IMR-90 (cell line): ENCODE results near the gene OVCA2. TPM values are rescaled to one million over a fixed set of nuclear protein-coding genes. Genes with fewer than 3 reads are reported as not detected.

Experiments used
- ATAC-seq: fragments of 200-7000 bp; cut with Tn5 transposase; 2 replicates; pipeline ENCODE4 v1.9.1; 2020; ENCODE audit warnings: low read depth, mild to moderate bottlenecking, moderate library complexity
- BruUV-seq: library from RNA; stranded (reverse); fragments of 400-500 nt; replicated peaks from 2 replicates; lab custom pipeline; 2021; lab: Mats Ljungman, UMichigan
- CTCF ChIA-PET: fragments of 300-600 bp; formaldehyde crosslinking; extraction: SDS; loops from one replicate; lab custom pipeline; 2021; ENCODE audit warnings: antibody characterized with exemption; lab: Yijun Ruan, JAX
- POLR2A ChIA-PET: fragments of 300-600 bp; sonication (Branson Sonifier 250); formaldehyde crosslinking; loops from one replicate; lab custom pipeline; 2022; ENCODE audit warnings: antibody characterized with exemption; ENCODE audit not compliant: unreplicated experiment; lab: Charles Lee
- DNase-seq: peaks from one replicate; pipeline ENCODE4 v3.0.0; 2013
- H2AFZ ChIP-seq: replicated peaks from 2 replicates; pipeline ENCODE3; 2013; ENCODE audit warnings: low read length, mild to moderate bottlenecking; ENCODE audit not compliant: poor library complexity
- H2AK5ac ChIP-seq: 2 replicates; pipeline ENCODE4 v1.6.1; 2013; ENCODE audit warnings: low read depth, low read length, inconsistent platforms
- H2AK9ac ChIP-seq: replicated peaks from 2 replicates; pipeline ENCODE3; 2013; ENCODE audit warnings: mild to moderate bottlenecking, low read depth, low read length, moderate library complexity; ENCODE audit not compliant: poor library complexity
- H2BK120ac ChIP-seq: 2 replicates; pipeline ENCODE4 v1.6.1; 2013; ENCODE audit warnings: low read depth, low read length, inconsistent platforms
- H2BK15ac ChIP-seq: 3 replicates; pipeline ENCODE4 v1.6.1; 2013; ENCODE audit warnings: low read depth, low read length, inconsistent platforms
- H2BK20ac ChIP-seq: 2 replicates; pipeline ENCODE4 v1.6.1; 2013; ENCODE audit warnings: low read depth, mild to moderate bottlenecking, inconsistent platforms, low read length, moderate library complexity
- H2BK5ac ChIP-seq: 2 replicates; pipeline ENCODE4 v1.6.1; 2013; ENCODE audit warnings: mild to moderate bottlenecking, low read depth, low read length, inconsistent platforms; ENCODE audit not compliant: poor library complexity, severe bottlenecking
- H3K14ac ChIP-seq: replicated peaks from 2 replicates; pipeline ENCODE4 v1.6.1; 2013; ENCODE audit warnings: low read depth, low read length, inconsistent platforms
- H3K18ac ChIP-seq: 2 replicates; pipeline ENCODE4 v1.6.1; 2013; ENCODE audit warnings: low read depth, low read length, control low read depth
- H3K23ac ChIP-seq: 2 replicates; pipeline ENCODE4 v1.6.1; 2013; ENCODE audit warnings: low read depth, low read length, inconsistent platforms
- H3K27ac ChIP-seq: 2 replicates; pipeline ENCODE4 v1.5.1; 2013; ENCODE audit warnings: mild to moderate bottlenecking, control low read depth, low read length; ENCODE audit not compliant: insufficient read depth
- H3K27me3 ChIP-seq: 2 replicates; pipeline ENCODE4 v1.6.1; 2013; ENCODE audit warnings: low read length; ENCODE audit not compliant: control insufficient read depth, insufficient read depth
- H3K36me3 ChIP-seq: 2 replicates; pipeline ENCODE4 v1.6.1; 2013; ENCODE audit warnings: low read length, mixed read lengths; ENCODE audit not compliant: control insufficient read depth, insufficient read depth
- H3K4ac ChIP-seq: 2 replicates; pipeline ENCODE4 v1.6.1; 2013; ENCODE audit warnings: low read depth, low read length, inconsistent platforms
- H3K4me1 ChIP-seq: 2 replicates; pipeline ENCODE4 v1.6.1; 2013; ENCODE audit warnings: low read length, mixed read lengths; ENCODE audit not compliant: control insufficient read depth, insufficient read depth
- H3K4me2 ChIP-seq: 2 replicates; pipeline ENCODE4 v1.6.1; 2013; ENCODE audit warnings: low read depth, mild to moderate bottlenecking, control low read depth, low read length, moderate library complexity
- H3K4me3 ChIP-seq: 2 replicates; pipeline ENCODE4 v1.5.1; 2013; ENCODE audit warnings: low read depth, mild to moderate bottlenecking, control low read depth, low read length, moderate library complexity; ENCODE audit not compliant: insufficient read depth
- H3K56ac ChIP-seq: 2 replicates; pipeline ENCODE4 v1.6.1; 2013; ENCODE audit warnings: low read length, inconsistent platforms; ENCODE audit not compliant: insufficient read depth; ENCODE audit errors: extremely low read depth
- H3K79me1 ChIP-seq, 2 experiments: 2 replicates each; pipeline ENCODE4 v1.6.1; 2013; ENCODE audit warnings: low read length in 2 of 2, inconsistent platforms in 1 of 2, low read depth in 1 of 2
- H3K9ac ChIP-seq: 2 replicates; pipeline ENCODE4 v1.6.1; 2013; ENCODE audit warnings: low read depth, low read length, control low read depth
- H3K9me1 ChIP-seq: 2 replicates; pipeline ENCODE4 v1.6.1; 2013; ENCODE audit warnings: low read length, inconsistent platforms; ENCODE audit not compliant: insufficient read depth
- H3K9me3 ChIP-seq: 2 replicates; pipeline ENCODE4 v1.6.1; 2013; ENCODE audit warnings: low read length; ENCODE audit not compliant: control insufficient read depth, insufficient read depth
- H4K20me1 ChIP-seq: 2 replicates; pipeline ENCODE4 v1.6.1; 2013; ENCODE audit warnings: low read length, inconsistent platforms; ENCODE audit not compliant: insufficient read depth
- H4K5ac ChIP-seq: 2 replicates; pipeline ENCODE4 v1.6.1; 2013; ENCODE audit warnings: mild to moderate bottlenecking, low read depth, low read length, control low read depth
- H4K8ac ChIP-seq, 2 experiments: 2 replicates each; pipeline ENCODE4 v1.6.1; 2013; ENCODE audit warnings: low read depth in 2 of 2, low read length in 2 of 2, control low read depth in 1 of 2, inconsistent platforms in 1 of 2
- H4K91ac ChIP-seq: 2 replicates; pipeline ENCODE4 v1.6.1; 2013; ENCODE audit warnings: low read depth, low read length, inconsistent platforms; ENCODE audit not compliant: insufficient read depth
- BHLHE40 ChIP-seq: fragments of 150-350 bp; IDR thresholded peaks from 2 replicates; pipeline ENCODE4 v1.6.1; 2016; ENCODE audit warnings: mild to moderate bottlenecking, low read depth, low read length
- CEBPB ChIP-seq: IDR thresholded peaks from 2 replicates; pipeline ENCODE4 v1.6.1; 2012; ENCODE audit warnings: low read depth, low read length, improper control_type of control experiment
- CHD1 ChIP-seq: IDR thresholded peaks from 2 replicates; pipeline ENCODE4 v1.6.1; 2012; ENCODE audit warnings: low read depth, low read length, improper control_type of control experiment
- FOS ChIP-seq: fragments of 150-350 bp; IDR thresholded peaks from 2 replicates; pipeline ENCODE4 v1.6.1; 2016; ENCODE audit warnings: low read depth, low read length
- MAZ ChIP-seq: IDR thresholded peaks from 2 replicates; pipeline ENCODE4 v1.6.1; 2012; ENCODE audit warnings: low read depth, mild to moderate bottlenecking, low read length, improper control_type of control experiment, moderate library complexity, borderline replicate concordance
- MXI1 ChIP-seq: IDR thresholded peaks from 2 replicates; pipeline ENCODE4 v1.6.1; 2012; ENCODE audit warnings: low read depth, mild to moderate bottlenecking, low read length, moderate library complexity, borderline replicate concordance
- NFE2L2 ChIP-seq: fragments of 150-350 bp; IDR thresholded peaks from 2 replicates; pipeline ENCODE4 v1.6.1; 2016; ENCODE audit warnings: low read depth, mild to moderate bottlenecking, low read length
- POLR2A ChIP-seq: IDR thresholded peaks from 2 replicates; pipeline ENCODE4 v1.6.1; 2012; ENCODE audit warnings: mild to moderate bottlenecking, low read depth, low read length
- RAD21 ChIP-seq: IDR thresholded peaks from 2 replicates; pipeline ENCODE4 v1.6.1; 2012; ENCODE audit warnings: low read length, improper control_type of control experiment
- RFX5 ChIP-seq: IDR thresholded peaks from 2 replicates; pipeline ENCODE4 v1.8.0; 2012; ENCODE audit warnings: low read depth, mild to moderate bottlenecking, low read length, moderate library complexity
- WGBS, 2 experiments: methylation state at CpG; one replicate each; pipeline versions ENCODE4 v1.1.5 to v1.1.7; 2013; ENCODE audit warnings: missing lambda C conversion rate in 2 of 2; ENCODE audit not compliant: insufficient read length in 1 of 2; ENCODE audit errors: extremely low coverage in 2 of 2; 5-methylcytosine and 5-hydroxymethylcytosine counted together
- dilution Hi-C: fragments of 300-500 bp; cut with HindIII; formaldehyde crosslinking; loops from one replicate; pipeline ENCODE4 v1.14.3; 2018; ENCODE audit warnings: low sequenced_read_pairs; ENCODE audit not compliant: unreplicated experiment
- in situ Hi-C: fragments of 300-500 bp; cut with MboI; formaldehyde crosslinking; loops from 3 replicates; pipeline ENCODE4 v1.14.3; 2019; ENCODE audit warnings: low sequenced_read_pairs, inconsistent platforms, mixed read lengths
- intact Hi-C: fragments of 100-400 bp; cut with micrococcal nuclease; formaldehyde crosslinking; loops from 2 replicates; pipeline ENCODE4 v1.10.0; 2022
- polyA plus RNA-seq, 3 experiments: library from polyadenylated mRNA; depleted of rRNA; stranded (reverse); fragments of >200 nt; gene quantifications; 2 replicates each; pipeline ENCODE4 v1.2.3, GENCODE V29; 2012; ENCODE audit warnings: low replicate concordance in 1 of 3
- total RNA-seq: library from RNA; depleted of rRNA; stranded (reverse); fragments of >200 nt; gene quantifications from 2 replicates; pipeline ENCODE4 v1.2.3, GENCODE V29; 2012
- TF ChIP-seq, protein P1 (sequence below): fragments of 150-350 bp; IDR thresholded peaks from 2 replicates; pipeline ENCODE4 v1.6.1; 2017; ENCODE audit warnings: mild to moderate bottlenecking, antibody characterized with exemption, low read length, low read depth
- TF ChIP-seq, protein P2 (sequence below): conservative IDR thresholded peaks from 2 replicates; pipeline ENCODE4 v1.5.1; 2012; ENCODE audit warnings: mild to moderate bottlenecking, low read depth, low read length, improper control_type of control experiment
- TF ChIP-seq, protein P3 (sequence below): fragments of 150-350 bp; IDR thresholded peaks from 2 replicates; pipeline ENCODE4 v1.6.1; 2016; ENCODE audit warnings: low read depth, mild to moderate bottlenecking, low read length, moderate library complexity, borderline replicate concordance

The OVCA2 gene
- total and polyA plus RNA-seq, 2 of the 4 experiments (the other 2 are of a cell fraction), result 38.7 to 46.9 TPM

DNA sequence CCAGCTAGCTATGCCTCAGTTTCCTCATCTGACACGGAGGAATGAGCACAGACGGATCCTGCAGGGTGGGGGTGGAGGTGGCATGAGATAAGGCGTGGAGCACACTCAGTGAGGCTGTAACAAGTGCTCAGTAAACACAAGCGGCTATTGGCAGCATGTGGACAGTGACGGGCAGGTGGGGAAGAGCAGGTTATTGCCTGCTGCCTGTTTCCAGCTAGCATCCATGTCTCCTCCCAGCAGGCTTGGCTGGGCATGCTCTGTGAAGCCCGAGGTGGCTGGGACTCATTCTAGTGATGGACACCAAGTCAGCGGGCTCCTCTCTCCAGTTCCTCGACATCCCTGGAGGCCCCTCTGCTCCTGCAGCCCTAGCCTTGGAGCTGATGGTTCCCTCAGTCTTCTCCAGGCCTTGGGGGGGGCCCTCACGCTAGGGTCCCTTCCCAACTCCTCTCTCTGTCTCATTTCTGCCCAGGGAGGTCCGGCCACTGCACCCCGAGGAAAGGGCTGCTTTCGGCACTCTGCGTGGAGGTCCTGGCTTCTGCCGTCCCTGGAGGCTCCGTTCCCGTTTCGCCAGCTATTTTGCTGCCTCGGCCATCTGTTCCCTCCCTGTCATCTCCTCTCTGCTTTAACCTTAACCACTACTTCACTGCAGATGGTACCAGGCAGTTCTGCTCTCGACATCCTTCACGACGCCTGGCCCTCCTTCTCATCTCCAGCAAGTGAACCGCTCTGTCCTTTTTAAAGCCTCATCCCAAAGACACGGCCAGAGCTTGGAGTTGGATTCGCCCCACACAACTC is 22.9 kb upstream of the OVCA2 start (continued):
- TF ChIP-seq MAZ, result no peak

DNA sequence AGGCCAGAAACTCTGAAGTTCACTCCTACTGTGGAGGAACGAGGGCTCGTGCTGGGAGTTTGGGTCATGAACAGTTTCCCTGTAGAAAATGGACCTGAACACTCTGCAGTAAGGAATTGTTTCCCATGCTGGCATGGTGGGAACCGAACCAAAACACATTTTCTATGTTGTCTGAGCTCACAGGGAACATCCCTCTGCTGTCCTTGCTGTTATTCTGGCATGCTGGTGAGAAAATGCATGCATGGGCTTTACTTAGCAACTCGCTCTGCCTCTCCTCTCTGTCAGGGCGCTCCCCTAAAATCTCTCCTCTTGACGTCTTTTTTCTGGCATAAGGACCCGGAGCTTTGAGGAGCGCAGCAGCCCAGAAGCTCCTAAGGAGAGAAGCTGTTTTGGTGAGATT is 22.1 kb upstream of the OVCA2 start:
- Histone ChIP-seq H2BK20ac (no peak overlapping the region), H3K9me3 (no peaks in the 10 kb centered on the region), H2AFZ (no peak overlapping the region), H3K9ac (no peak overlapping the region), H3K27me3 (peaks cover 85% of the 10 kb centered on the region), H3K9me1 (no peaks in the 10 kb centered on the region), H4K91ac (no peak overlapping the region), H3K4me2 (no peak overlapping the region), H3K4me3 (no peak overlapping the region), H3K36me3 (no peaks in the 10 kb centered on the region), H4K20me1 (no peaks in the 10 kb centered on the region; the same call in 1 of the 2 replicates), H3K4me1 (peaks cover 1% of the 10 kb centered on the region; the same call in 1 of the 2 replicates), H3K56ac (no peak overlapping the region), H3K27ac (no peak overlapping the region), H3K4ac (no peak overlapping the region), H2BK5ac (no peak overlapping the region), H4K5ac (no peak overlapping the region), H2AK9ac (no peak overlapping the region), H3K79me1 (no peaks in the 10 kb centered on the region), H3K14ac (no peak overlapping the region), H3K18ac (no peak overlapping the region), H3K23ac (no peak overlapping the region), H2BK120ac (no peak overlapping the region), H4K8ac (no peak overlapping the region), H2BK15ac (no peak overlapping the region), H2AK5ac (no peak overlapping the region)
- no peak for DNase-seq
- ChIA-PET POLR2A (no interaction called here), CTCF (interaction anchor here (1.0 kb wide), 1 partner anchor 9 kb away, joined by 5 read pairs; no protein-coding TSS in a partner anchor)
- BruUV-seq, result no TSS peak
- in situ Hi-C loops, result no loop called here
- intact Hi-C loops, result no loop called here
- no CpG with 5 or more reads among the region's 8 CpGs for WGBS, 2 experiments
- dilution Hi-C loops, result no loop called here
- ATAC-seq, result no peak
- TF ChIP-seq FOS (no peak), RFX5 (no peak), MXI1 (no peak), POLR2A (no peak), MAZ (no peak), RAD21 (no peak), BHLHE40 (no peak), CEBPB (no peak), NFE2L2 (no peak), CHD1 (no peak)
- TF ChIP-seq, protein P1, sequence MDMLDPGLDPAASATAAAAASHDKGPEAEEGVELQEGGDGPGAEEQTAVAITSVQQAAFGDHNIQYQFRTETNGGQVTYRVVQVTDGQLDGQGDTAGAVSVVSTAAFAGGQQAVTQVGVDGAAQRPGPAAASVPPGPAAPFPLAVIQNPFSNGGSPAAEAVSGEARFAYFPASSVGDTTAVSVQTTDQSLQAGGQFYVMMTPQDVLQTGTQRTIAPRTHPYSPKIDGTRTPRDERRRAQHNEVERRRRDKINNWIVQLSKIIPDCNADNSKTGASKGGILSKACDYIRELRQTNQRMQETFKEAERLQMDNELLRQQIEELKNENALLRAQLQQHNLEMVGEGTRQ, result no peak
- TF ChIP-seq, protein P2, sequence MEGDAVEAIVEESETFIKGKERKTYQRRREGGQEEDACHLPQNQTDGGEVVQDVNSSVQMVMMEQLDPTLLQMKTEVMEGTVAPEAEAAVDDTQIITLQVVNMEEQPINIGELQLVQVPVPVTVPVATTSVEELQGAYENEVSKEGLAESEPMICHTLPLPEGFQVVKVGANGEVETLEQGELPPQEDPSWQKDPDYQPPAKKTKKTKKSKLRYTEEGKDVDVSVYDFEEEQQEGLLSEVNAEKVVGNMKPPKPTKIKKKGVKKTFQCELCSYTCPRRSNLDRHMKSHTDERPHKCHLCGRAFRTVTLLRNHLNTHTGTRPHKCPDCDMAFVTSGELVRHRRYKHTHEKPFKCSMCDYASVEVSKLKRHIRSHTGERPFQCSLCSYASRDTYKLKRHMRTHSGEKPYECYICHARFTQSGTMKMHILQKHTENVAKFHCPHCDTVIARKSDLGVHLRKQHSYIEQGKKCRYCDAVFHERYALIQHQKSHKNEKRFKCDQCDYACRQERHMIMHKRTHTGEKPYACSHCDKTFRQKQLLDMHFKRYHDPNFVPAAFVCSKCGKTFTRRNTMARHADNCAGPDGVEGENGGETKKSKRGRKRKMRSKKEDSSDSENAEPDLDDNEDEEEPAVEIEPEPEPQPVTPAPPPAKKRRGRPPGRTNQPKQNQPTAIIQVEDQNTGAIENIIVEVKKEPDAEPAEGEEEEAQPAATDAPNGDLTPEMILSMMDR, result no peak
- TF ChIP-seq, protein P3, sequence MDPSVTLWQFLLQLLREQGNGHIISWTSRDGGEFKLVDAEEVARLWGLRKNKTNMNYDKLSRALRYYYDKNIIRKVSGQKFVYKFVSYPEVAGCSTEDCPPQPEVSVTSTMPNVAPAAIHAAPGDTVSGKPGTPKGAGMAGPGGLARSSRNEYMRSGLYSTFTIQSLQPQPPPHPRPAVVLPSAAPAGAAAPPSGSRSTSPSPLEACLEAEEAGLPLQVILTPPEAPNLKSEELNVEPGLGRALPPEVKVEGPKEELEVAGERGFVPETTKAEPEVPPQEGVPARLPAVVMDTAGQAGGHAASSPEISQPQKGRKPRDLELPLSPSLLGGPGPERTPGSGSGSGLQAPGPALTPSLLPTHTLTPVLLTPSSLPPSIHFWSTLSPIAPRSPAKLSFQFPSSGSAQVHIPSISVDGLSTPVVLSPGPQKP, result no peak
